GM12872 (cell line): Measurements from ENCODE around the gene NPPA.

Experiments
- TF ChIP-seq, protein P1 (sequence below): IDR thresholded peaks from 3 replicates; pipeline ENCODE4 v1.5.1; 2011; ENCODE audit warnings: low read depth, mild to moderate bottlenecking, low read length, moderate library complexity; ENCODE audit not compliant: insufficient read depth

NPPA gene

DNA sequence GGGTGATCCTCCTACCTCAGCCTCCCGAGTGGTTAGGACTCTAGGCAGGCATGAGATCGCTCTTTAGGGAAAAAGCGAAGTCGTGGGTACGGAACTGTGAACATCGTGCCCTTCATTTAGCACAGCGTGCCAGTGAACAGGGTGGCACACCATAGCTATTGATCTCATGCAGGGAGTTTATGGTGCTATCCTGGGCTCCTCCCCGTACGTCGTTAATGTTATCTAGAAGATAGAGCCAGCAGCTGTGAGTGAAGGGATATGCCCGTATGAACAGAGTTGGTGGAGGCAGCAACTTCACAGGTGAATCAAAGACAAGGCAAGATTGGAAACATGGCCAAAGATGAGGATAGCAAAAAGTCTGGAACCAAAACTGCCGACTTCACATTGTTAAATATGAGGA, 30.4 kb downstream of the NPPA start:
- TF ChIP-seq, protein P1, sequence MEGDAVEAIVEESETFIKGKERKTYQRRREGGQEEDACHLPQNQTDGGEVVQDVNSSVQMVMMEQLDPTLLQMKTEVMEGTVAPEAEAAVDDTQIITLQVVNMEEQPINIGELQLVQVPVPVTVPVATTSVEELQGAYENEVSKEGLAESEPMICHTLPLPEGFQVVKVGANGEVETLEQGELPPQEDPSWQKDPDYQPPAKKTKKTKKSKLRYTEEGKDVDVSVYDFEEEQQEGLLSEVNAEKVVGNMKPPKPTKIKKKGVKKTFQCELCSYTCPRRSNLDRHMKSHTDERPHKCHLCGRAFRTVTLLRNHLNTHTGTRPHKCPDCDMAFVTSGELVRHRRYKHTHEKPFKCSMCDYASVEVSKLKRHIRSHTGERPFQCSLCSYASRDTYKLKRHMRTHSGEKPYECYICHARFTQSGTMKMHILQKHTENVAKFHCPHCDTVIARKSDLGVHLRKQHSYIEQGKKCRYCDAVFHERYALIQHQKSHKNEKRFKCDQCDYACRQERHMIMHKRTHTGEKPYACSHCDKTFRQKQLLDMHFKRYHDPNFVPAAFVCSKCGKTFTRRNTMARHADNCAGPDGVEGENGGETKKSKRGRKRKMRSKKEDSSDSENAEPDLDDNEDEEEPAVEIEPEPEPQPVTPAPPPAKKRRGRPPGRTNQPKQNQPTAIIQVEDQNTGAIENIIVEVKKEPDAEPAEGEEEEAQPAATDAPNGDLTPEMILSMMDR: no peak

DNA sequence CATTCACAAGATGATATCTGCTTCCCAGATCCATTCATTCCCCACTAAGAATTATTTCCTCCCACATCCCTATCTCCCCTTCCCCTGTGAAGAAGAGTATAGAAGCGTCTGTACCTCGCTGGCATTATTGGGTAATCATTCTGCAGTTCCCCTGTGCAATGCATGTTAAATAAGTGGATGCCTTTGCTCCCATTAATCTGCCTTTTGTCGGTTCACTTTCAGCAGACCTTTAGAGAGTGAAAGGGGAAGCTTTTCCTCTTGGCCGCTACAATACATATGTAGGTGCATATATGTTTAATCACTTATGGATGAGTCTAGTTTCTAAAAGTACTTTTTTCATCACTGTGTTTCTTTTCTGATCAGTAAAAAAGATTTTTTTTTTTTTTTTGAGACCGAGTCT, 34.6 kb downstream of the NPPA start:
- TF ChIP-seq, protein P1: no peak

DNA sequence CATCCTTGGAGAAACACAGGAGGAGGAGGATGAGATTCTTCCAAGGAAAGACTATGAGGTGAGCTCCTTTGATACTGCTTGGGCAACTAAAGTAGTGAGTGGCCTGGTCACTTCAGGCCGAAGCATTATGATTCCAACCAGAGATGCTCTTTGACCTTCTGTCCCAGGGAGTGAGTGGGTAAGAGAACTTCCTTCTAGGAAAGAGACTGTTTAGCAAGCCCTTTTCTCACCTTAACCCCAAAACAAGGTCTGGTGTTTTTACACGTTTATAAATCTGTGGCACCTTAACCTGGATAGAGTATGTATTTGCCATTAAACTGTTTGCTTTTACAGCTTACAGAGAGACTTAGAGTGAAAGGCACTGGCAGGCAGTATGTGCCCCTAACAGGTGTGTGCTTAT, 40.5 kb downstream of the NPPA start:
- TF ChIP-seq, protein P1: no peak

DNA sequence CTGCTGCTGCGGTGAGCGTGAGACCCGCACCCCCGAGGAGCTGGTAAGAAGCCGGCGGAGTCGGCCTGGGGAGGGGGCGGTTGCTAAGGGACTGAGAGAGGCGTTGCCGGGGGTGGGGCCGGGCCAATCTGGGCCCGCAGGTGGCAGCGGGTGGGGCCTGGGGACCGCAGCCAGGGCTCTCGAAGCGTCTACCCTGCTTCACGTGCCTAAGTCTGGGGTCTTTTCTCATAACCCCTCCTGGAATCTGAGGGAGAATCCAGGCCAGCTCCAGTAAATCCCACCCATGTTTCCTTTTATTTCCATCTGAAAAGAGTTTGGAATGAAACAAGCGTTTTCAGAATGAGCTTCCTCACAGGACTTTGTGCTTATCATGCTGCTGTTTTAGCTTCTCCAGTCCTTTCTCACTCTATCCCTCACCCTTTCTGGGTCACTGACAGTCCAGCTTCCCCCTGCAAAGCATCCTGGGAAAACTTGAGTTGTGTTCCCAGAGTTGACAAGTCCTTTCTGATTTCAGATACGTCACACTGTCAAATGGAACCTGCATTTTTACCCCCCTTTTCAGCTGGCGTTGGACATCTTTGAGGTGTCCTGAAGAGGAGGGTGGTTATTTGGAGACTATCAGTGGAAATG, 41.2 kb downstream of the NPPA start:
- TF ChIP-seq, protein P1: no peak

DNA sequence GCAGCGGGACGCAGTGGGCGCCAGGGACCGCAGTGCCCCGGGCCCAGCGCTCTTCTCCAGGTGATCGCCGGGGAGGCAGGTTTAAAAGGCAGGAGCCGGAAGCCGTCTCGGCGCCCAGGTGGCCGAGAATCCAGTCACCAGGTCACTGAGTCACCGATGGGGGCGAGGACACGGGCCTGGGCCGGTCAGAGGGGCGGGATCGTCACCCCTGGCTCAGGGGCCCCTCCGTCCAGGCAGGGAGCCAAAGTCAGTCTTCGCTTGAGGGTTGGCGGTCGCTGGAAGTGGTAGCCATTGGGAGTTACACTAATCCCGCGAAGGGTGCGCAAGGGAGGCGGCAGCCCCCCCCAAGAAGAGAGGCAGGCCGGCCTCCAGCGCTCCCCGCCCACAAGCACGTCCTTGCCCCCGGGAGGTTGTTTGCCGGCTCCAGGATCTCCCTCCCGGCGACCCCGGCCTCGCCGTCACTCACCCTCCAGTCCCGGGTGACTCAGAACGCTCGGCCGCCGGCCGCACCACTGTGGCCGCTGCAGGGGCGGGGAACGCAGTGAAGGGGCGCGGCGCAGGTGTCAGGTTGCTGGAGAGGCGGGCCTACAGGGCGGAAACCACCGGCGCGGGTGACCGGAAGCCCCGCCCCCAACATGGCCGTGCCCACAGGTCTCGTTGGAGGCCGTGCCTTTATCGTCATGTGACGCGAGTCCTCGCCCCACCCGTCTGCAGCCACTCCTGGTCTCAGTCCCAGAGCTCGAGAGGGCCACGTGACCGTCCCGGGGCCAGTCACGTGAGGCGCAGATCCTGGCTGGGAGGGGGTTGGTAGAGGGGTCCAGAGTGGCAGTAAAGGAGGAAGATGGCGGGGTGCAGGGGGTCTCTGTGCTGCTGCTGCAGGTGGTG, 41.9 kb downstream of the NPPA start, which contains the start of the genes CLCN6 and MTHFR:
Gene CLCN6, plus strand, starts transcription at position 770 of the 885 bp plus-strand sequence. Its CDS starts 72 bp downstream, at position 842.
Gene MTHFR, minus strand, starts transcription at position 543 of the 885 bp plus-strand sequence. CDS start 2,848 bp downstream, outside the sequence.
- TF ChIP-seq, protein P1: no peak

DNA sequence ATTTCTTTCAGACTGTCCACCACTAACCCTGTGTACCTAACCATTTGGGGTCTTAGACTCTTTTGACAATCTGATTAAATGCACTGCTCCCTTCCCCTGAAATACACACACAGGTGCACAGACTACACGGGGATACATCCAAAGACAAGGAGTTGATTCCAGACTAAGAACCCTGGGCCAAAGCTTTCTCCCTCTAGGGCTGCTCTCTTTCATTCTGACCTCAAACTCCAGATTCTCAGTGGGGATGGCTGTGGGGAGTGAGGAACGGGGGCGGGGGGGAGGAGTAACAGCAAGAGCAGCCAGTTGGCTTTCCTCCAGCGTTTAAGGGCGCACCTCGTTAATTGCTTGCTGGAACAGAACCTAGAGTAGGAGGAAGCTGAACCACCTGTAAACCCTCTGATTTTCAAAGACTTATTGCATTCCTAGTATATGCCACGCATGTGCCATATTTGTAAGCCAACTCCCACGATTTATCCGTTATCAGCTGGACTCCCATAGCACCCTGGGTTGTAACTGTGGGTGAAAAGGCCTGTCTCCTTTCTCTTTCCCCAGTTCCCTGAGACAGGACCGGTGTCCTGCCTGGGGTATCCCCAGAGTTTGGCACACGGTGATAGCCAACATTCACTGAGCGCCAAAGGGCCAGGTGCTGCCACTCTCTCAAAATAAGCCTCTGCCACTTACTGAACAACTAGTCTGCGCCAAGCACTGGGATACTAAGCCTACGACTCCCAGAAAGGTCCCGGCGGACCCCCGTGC, 42.7 kb downstream of the NPPA start:
- TF ChIP-seq, protein P1: no peak
